Epidermal melanocyte (primary cell): ENCODE results near the gene IRX5.

Experiments used
- DNase-seq: peaks from one replicate; pipeline ENCODE4 v3.0.0; 2011; ENCODE audit warnings: low spot score; ENCODE audit not compliant: insufficient read length

The IRX5 gene

DNA sequence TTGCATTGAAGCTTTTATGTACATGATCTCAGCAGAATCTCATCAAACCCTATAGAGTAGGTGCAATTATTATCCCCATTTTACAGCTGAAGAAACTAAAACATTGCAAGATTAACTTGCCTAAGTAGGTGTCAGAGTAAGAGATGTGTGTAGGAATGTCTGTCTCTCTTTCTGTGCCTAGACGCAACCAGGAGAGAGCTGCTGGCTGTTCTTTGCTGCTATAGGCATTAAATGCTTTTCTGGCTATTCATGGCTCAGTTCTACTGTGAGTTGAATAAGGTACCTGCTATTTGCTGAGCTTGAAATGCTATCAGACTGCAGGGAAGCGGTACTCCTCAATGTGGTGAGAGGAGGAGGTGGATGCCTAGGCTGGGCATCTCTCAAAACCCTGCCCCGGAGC is 17.0 kb downstream of the IRX5 start:
- no peak for DNase-seq

DNA sequence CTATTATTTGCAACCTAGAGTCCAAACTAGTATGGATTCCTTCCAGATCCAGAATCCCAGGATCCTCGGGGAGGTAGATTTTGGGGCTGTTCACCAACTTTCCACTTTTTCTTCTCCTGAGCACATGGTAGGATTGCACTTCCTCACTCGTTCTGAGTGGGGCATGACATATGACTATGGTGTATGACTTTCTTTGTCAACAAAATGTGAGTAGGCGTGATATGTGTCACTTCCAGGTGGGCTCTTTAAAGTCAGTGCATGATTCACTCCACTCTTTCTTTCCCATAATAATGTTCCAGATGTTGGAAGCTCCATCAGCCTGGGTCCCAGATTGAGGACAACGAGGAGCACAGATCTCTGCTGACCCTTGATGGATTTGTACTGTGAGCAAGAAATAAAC is 21.5 kb downstream of the IRX5 start:
- no peak for DNase-seq

DNA sequence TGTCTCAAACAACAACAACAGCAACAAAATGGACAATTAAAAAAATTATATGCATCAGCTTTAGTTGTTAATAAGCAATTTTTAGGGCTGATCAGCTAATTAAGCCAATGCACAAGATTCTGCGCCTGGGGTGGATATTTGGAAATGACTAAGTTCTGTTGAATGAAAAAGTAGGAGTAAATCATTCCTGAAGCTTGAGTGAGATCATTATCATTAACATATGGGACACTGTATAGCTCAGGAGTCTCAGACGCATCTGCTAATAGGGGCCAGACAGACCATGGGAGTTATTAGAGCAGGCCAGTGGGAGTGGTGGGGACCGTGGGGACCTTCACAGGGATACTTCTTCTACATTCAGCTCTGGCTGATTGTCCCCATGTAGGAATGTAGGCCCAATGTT is 22.8 kb downstream of the IRX5 start:
- DNase-seq, result no peak

DNA sequence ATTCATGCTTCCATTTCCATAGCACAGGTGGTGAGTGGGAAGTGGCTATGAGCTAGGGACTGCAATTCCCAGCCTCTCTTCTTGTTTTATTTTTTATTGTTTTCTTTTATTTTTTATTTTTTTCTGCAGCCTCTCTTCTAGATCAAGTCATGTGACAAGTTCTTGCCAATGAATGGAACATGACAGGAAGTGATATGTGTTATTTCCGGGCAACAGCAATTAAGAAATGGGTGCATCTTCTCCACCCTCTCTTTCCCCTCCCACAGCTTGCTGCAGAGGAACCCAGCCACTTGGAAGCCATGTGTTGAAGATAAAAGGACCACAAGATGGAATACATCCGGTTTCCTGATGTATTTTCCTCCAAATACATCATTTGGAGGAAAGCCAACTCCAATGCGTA is 23.6 kb downstream of the IRX5 start:
- no peak for DNase-seq

DNA sequence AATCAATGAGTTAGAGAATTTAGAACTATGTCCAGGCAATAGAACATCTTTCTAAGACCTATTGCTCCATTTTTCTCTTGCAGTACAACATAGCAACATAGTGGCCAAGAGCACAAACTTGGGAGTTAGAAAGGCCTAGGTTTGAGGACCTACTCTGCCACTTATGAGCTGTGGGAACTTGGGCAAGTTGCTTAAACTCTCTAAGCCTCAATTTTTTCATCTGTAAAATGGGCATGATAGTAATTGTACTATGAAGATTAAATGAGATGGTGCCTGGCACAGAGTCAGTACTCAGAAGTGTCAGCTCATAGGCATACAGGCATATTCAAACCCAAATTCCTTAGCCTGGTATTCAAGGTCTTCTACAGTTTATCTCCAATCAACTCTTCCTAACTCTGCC is 25.1 kb downstream of the IRX5 start:
- no peak for DNase-seq

DNA sequence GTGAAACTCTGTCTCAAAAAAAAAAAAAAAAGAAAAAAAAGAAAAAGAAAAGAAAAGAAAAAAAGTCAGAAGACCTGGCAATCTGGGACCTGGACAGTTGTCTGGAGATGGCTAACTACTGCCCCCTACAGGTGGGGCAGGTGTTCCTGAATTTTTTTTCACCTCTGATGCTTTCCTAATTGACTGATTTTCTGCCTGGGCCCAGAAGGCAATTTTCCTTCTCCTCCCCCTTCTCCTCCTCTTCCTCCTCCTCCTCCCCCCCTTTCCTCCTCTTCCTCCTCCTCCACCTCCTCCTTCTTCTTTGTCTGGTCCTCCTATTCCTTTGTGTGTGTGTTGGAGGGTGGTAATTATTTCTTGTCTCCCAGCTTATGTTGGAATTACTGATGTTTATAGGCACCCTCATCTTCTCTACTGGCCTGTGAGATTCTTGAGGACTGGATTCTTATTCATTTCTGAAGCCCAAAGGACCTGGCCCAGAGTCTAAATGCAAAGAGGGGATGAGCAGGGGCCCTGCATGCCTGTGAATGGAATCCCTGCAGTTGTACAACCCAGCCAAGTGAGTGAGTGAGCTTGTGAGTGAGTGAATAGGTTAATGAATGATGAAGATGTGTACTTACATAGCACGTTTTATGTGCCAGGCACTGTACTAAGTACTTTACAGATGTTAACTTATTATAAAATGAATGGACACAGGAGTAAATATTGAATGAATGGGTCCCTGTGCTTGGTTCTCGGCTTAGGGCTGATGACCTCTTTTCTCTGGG is 26.9 kb downstream of the IRX5 start:
- DNase-seq, result no peak

DNA sequence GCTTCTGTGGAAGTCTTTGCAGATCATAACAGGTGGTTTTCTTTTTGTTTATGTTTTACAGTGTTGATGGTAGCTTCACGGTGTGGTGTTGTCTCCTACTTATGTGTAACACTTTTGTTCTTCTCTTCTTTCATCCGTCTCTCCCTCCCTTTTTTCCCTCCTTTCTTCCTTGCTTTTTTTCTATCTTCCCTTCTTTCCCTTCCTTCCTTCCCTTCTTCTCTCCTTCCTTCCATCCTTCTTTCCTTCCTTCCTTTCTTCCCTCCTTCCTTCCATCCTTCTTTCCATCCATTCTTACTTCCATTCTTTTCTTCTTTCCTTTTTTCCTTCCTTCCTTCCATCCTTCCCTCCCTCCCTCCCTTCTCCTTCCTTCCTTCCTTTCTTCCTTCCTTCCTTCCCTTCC is 31.4 kb downstream of the IRX5 start:
- no peak for DNase-seq

DNA sequence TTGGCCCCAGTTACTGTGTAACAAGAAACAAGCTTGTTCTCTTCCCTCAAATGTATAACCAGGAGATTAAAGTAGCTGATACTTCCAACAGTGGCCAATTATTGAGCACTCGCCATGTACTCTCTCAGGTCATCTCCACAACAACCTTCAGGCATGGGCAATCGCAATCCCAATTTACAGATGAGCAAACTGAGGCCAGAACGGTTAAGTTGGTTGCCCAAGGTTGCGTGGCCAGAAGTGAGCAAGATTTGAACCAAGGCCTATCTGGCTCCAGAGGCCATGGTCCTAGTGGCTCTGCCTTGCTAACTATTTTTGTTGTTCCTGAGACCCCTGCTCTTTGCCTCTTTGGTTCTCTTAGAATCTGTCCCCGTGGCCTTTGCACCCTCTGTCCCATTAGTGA is 33.6 kb downstream of the IRX5 start:
- no peak for DNase-seq

DNA sequence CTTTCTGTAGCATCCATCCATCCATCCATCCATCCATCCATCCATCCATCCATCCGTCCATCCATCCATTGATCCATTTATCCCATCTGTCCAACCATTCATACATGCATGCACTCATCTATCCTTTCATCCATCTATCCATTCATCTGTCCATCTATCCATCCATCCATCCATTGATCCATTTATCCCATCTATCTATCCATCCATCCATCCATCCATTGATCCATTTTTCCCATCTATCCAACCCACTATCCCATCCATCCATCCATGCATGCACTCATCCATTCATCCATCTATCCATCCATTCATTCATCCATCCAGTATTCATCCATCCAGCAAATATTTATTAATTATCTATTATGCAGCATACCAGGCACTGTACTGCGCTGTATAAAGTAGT is 34.8 kb downstream of the IRX5 start:
- no peak for DNase-seq

DNA sequence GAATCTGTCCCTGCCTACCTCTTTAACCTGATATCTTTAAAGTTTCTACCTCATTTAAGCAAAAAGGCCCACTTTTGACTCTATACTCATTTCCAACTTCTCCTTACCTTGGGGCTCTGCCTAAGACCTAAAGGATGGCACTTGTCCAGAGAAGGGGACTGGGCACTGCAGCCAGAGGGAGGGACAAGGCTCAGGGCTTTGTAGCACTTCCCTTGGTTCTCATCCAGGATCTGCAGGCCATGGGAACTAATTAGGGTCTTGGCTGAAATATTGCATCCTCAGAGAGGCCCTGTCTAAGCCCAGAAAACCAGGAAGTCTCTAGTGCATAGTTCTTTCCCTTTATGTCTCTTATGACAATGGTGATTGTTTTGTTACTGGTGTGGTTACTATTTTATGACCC is 37.3 kb downstream of the IRX5 start:
- DNase-seq, result no peak

DNA sequence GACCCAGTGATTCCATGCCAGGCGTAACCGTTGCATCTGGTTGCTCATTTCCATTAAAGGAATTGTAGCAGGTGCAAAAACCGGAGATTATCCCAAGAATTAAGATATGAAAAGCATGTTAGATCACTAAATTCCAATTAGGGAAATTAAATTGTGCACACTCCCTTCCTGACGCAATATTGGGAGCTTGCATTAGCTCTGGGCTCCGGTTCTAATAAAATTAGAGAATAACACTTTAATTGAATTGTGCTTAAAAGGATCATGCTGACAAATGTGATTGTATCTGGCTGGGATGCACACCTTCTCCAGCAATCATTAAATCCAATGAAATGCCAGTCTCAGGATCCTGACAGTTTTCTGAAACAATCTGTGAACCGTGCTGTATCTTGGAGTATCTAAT is 38.1 kb downstream of the IRX5 start:
- DNase-seq, result no peak

DNA sequence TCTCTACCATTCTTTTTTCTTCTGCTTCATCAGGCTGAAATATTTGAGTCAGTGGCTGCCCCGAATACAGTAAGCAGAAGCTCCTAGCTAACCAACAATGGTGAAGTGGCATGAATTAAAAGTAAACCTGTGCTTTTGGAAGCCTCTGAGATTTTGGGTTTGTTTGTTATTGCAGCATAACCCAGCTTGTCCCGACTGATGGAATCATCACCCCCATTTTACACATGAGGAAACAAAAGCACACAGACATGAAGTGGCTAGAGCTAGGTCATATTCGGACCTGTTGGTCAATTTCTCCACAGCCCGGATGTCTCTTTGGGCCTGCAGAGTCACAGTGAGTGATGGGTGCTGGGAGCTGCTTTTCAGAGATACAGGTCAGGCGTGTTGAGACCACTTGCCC is 39.4 kb downstream of the IRX5 start:
- no peak for DNase-seq

DNA sequence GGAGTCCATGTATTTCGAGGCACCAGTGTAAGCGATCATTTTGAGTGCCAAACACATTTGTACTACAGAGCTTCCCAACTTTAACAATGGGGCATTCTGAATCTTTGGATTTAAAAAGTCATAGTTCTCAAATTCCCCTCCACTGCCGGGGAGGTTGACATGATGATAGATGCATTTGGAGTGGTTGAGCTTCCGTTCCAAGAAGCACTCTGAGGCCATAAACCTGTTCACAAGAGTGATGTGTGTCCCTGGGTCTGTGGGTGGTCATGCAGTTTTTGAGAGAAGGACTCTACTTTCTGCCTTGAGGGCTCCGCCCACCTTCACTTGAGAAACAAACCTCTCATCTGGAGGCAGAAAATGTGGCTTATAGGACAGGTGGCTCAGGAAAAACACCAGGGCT is 43.7 kb downstream of the IRX5 start:
- DNase-seq, result no peak

DNA sequence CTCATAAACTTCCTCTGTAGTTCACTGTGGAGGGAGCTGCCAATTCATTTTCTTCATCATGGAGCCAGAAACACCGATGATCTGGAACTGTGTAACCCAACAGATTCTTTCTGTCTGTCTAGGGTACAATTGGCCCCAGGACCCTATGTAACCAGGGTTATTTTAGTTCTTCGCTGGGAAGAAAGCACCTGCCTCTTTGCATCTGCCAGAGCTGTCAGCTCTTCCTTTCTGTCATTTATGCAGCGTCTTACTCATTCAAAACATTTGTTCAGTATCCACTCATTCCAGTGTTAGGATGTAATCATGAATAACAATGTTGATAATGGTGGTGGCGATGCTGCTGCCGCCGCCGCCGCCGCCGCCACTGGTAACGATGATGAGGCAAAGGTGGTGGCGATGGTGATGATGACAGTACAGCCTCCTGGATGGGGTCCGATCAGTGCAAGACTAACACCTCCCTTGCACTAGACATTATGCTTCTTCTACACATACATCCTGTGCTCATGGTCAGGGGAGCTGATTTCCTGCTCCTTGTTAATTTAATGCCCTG is 46.1 kb downstream of the IRX5 start:
- no peak for DNase-seq

DNA sequence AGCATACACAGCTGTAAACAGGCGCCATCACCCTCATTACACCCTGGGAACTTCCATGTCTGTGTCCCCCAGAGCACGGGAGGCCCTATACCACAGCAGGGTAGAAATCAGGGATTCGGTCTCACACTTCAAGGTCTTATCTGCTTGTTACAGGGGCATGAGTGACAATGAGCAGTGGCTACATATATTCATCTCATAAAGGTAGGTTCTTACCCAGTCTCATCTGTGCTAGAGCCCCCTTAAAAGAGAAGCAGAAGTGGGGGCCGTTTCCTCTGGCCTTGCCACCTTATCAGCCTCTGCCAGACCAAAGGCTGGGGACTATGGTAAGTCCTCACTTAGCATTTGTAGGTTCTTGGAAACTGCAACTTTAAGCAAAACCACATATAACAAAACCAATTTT is 46.5 kb downstream of the IRX5 start:
- no peak for DNase-seq

DNA sequence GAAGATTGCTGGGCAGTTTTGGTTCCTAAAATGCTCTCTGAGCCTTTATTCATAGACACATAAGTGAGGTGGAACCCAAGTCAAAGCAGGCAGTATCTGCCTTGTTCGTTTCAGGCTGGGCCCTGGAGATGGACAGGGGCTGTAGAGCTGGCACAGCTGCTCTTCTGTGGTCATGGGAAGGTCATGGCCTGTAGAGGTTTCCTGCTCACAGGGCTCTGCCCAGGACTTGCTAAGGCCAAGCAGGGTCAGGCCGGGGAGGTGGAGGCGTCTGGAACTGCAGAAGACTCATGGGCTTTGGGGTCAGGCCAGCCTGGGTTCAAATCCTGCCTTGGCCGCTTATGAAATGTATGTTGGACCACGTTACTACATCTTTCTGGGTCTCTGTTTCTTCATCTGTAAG is 50.2 kb downstream of the IRX5 start:
- no peak for DNase-seq
